HG03139 (cell line): Measurements from ENCODE around the gene ERAP2.

Source experiments
- ATAC-seq: cut with Tn5 transposase; IDR thresholded peaks from one replicate; pipeline ENCODE4 v1.9.1; 2021; ENCODE audit not compliant: unreplicated experiment

ERAP2 gene

GRCh38 chr5:96957254-96958049 is 81.2 kb downstream of the ERAP2 start:
- ATAC-seq, result peak; percentile 39

GRCh38 chr5:96958977-96959376 is 82.7 kb downstream of the ERAP2 start:
- no peak for ATAC-seq

- peak; percentile 45 for ATAC-seq
Measured at GRCh38 chr5:96961053-96961452, 84.8 kb downstream of the ERAP2 start.

GRCh38 chr5:96962540-96962991 is 86.3 kb downstream of the ERAP2 start:
- no peak for ATAC-seq

GRCh38 chr5:96963267-96963666 is 87.0 kb downstream of the ERAP2 start:
- ATAC-seq, result peak; percentile 41

GRCh38 chr5:96966801-96967200 is 90.5 kb downstream of the ERAP2 start:
- ATAC-seq, result no peak

- ATAC-seq, result no peak
Measured at GRCh38 chr5:96967400-96967799, 91.1 kb downstream of the ERAP2 start.

GRCh38 chr5:96968074-96968473 is 91.8 kb downstream of the ERAP2 start:
- ATAC-seq, result no peak

- no peak for ATAC-seq
Measured at GRCh38 chr5:96968614-96969013, 92.3 kb downstream of the ERAP2 start.
